B cell (primary cell): Measurements from ENCODE around the gene MBIP. TPM values are rescaled to one million over a fixed set of nuclear protein-coding genes. Genes with fewer than 3 reads are reported as not detected.

Experiments
- ATAC-seq: fragments of 200-7000 bp; cut with Tn5 transposase; one replicate; pipeline ENCODE4 v1.10.0; 2021; ENCODE audit warnings: low read depth, mild to moderate bottlenecking, moderate number of reproducible peaks, moderate library complexity
- CTCF ChIA-PET: fragments of 350-600 bp; sonication (Branson Sonifier 250); formaldehyde crosslinking; loops from one replicate; lab custom pipeline; 2021; ENCODE audit warnings: antibody characterized with exemption, inconsistent platforms; lab: Charles Lee
- POLR2A ChIA-PET: fragments of 350-600 bp; sonication (Branson Sonifier 250); formaldehyde crosslinking; loops from one replicate; lab custom pipeline; 2021; ENCODE audit warnings: antibody characterized with exemption; lab: Charles Lee
- DNase-seq: peaks from one replicate; pipeline ENCODE4 v3.0.0; 2013
- H2AFZ ChIP-seq: 2 replicates; pipeline ENCODE4 v1.6.1; 2012; ENCODE audit warnings: mild to moderate bottlenecking, low read depth, low read length; ENCODE audit not compliant: insufficient read depth, poor library complexity, severe bottlenecking
- H3K27ac ChIP-seq, 2 donors: 1 replicate in 1 of 2; 2 replicates in 1 of 2; pipeline ENCODE4 v1.5.1; 2012 to 2013; ENCODE audit warnings: low read length in 2 of 2, mild to moderate bottlenecking in 2 of 2, moderate library complexity in 1 of 2
- H3K27me3 ChIP-seq, 4 experiments: fragments of 200-600 bp in 1 of 4; sonication (generic) in 1 of 4; replicated peaks in 1 of 4; 1 replicate in 2 of 4; 2 replicates in 2 of 4; pipeline versions ENCODE4 v1.6.1 to v1.7.0; 2013 to 2016; ENCODE audit warnings: low read length in 3 of 4, mild to moderate bottlenecking in 2 of 4, mixed read lengths in 1 of 4, moderate library complexity in 1 of 4; ENCODE audit not compliant: insufficient read depth in 4 of 4, control insufficient read depth in 3 of 4; ENCODE audit errors: control extremely low read depth in 1 of 4
- H3K36me3 ChIP-seq, 2 experiments: replicated peaks in 1 of 2; 1 replicate in 1 of 2; 2 replicates in 1 of 2; pipeline versions ENCODE4 v1.6.1 to v1.7.1; 2013; ENCODE audit warnings: low read length in 1 of 2; ENCODE audit not compliant: insufficient read depth in 2 of 2, control insufficient read depth in 1 of 2; ENCODE audit errors: control extremely low read depth in 1 of 2, extremely low read depth in 1 of 2
- H3K4me1 ChIP-seq, 2 donors: fragments of 200-600 bp in 1 of 2; sonication (generic) in 1 of 2; 1 replicate in 1 of 2; 2 replicates in 1 of 2; pipeline versions ENCODE4 v1.5.1 to v1.6.1; 2013 to 2017; ENCODE audit warnings: low read length in 2 of 2; ENCODE audit not compliant: control insufficient read depth in 2 of 2, insufficient read depth in 2 of 2
- H3K4me2 ChIP-seq: replicated peaks from 2 replicates; pipeline ENCODE3; 2012; ENCODE audit warnings: mild to moderate bottlenecking, low read depth, low read length; ENCODE audit not compliant: poor library complexity, severe bottlenecking
- H3K4me3 ChIP-seq, 5 experiments: fragments of 200-600 bp in 1 of 5; sonication (generic) in 1 of 5; 1 replicate in 3 of 5; 2 replicates in 2 of 5; pipeline versions ENCODE4 v1.5.1 to v1.7.0; 2011 to 2016; ENCODE audit warnings: low read length in 4 of 5, mild to moderate bottlenecking in 4 of 5, low read depth in 2 of 5, control low read depth in 1 of 5, moderate library complexity in 1 of 5; ENCODE audit not compliant: insufficient read depth in 1 of 5; ENCODE audit errors: control extremely low read depth in 1 of 5, extremely low read depth in 1 of 5
- H3K79me2 ChIP-seq: fragments of 200-600 bp; sonication (generic); one replicate; pipeline ENCODE4 v1.6.0; 2016; ENCODE audit warnings: low read length; ENCODE audit not compliant: control insufficient read depth, insufficient read depth
- H3K9ac ChIP-seq: fragments of 200-600 bp; sonication (generic); 2 replicates; pipeline ENCODE4 v1.6.1; 2017; ENCODE audit warnings: mild to moderate bottlenecking, low read length, moderate library complexity
- H3K9me3 ChIP-seq, 3 donors: one replicate each; pipeline versions ENCODE4 v1.6.1 to v1.7.1; 2013; ENCODE audit warnings: low read length in 2 of 3; ENCODE audit not compliant: control insufficient read depth in 2 of 3, insufficient read depth in 1 of 3; ENCODE audit errors: control extremely low read depth in 1 of 3
- H4K20me1 ChIP-seq: 2 replicates; pipeline ENCODE4 v1.6.0; 2012; ENCODE audit warnings: mild to moderate bottlenecking, low read length; ENCODE audit not compliant: insufficient read depth, control insufficient read depth, poor library complexity, severe bottlenecking
- H3K27ac Mint-ChIP-seq: one replicate; pipeline ENCODE4 v1.8.0; 2021; ENCODE audit warnings: mixed read lengths
- H3K27me3 Mint-ChIP-seq: one replicate; pipeline ENCODE4 v1.8.0; 2021; ENCODE audit warnings: mixed read lengths
- H3K4me1 Mint-ChIP-seq: one replicate; pipeline ENCODE4 v1.8.0; 2021; ENCODE audit warnings: mixed read lengths
- H3K4me3 Mint-ChIP-seq: one replicate; pipeline ENCODE4 v1.8.0; 2021; ENCODE audit warnings: mixed read lengths
- H3K9me3 Mint-ChIP-seq: one replicate; pipeline ENCODE4 v1.8.0; 2022; ENCODE audit warnings: mixed read lengths; ENCODE audit not compliant: insufficient read depth
- CTCF ChIP-seq: fragments of 200-600 bp; IDR thresholded peaks from one replicate; pipeline ENCODE4 v1.8.0; 2022; ENCODE audit warnings: antibody characterized with exemption, mild to moderate bottlenecking
- EZH2 ChIP-seq: IDR thresholded peaks from 2 replicates; pipeline ENCODE4 v1.6.1; 2012; ENCODE audit warnings: borderline replicate concordance, low read depth, mild to moderate bottlenecking, moderate library complexity, low read length; ENCODE audit not compliant: insufficient read depth, poor library complexity, severe bottlenecking
- WGBS: methylation state at CpG from one replicate; pipeline ENCODE4 v1.1.5; 2013; ENCODE audit warnings: missing lambda C conversion rate; ENCODE audit not compliant: insufficient coverage; 5-methylcytosine and 5-hydroxymethylcytosine counted together
- intact Hi-C: fragments of 100-400 bp; cut with micrococcal nuclease; formaldehyde crosslinking; loops from one replicate; pipeline ENCODE4 v1.10.0; 2022
- polyA plus RNA-seq: library from polyadenylated mRNA; depleted of rRNA; stranded (reverse); fragments of >200 nt; gene quantifications from 2 replicates; pipeline ENCODE4 v1.2.3, GENCODE V29; 2012
- total RNA-seq, 2 donors: library from RNA; stranded (reverse); fragments of 120-200 nt in 1 of 2; gene quantifications; 1 replicate in 1 of 2; 2 replicates in 1 of 2; pipeline versions ENCODE4 v1.2.3 to v1.2.4, GENCODE V29; 2013 to 2022

MBIP gene
- total and polyA plus RNA-seq, 2 donors (not counting 1 experiment from before 2014, with no cell fraction given) = 9.3 to 20.8 TPM

- H3K27me3 ChIP-seq = peaks cover 0 to 4% (median 0%) of the 10 kb centered on the region in 4 experiments
- H3K9ac ChIP-seq = no peak overlapping the region
- no peak for TF ChIP-seq CTCF
- TF ChIP-seq EZH2 = no peak
- Mint-ChIP-seq H3K27ac (no peak overlapping the region), H3K27me3 (peaks cover 22% of the 10 kb centered on the region), H3K9me3 (no peaks in the 10 kb centered on the region), H3K4me1 (no peaks in the 10 kb centered on the region), H3K4me3 (no peak overlapping the region)
- no peaks in the 10 kb centered on the region for H4K20me1 ChIP-seq
- no peak overlapping the region for H3K4me2 ChIP-seq
- H3K9me3 ChIP-seq = peaks cover 0 to 4% (median 0%) of the 10 kb centered on the region in 3 donors
- DNase-seq = no peak
- H2AFZ ChIP-seq = no peak overlapping the region
- POLR2A ChIA-PET = no interaction called here
- WGBS = 89% methylated on average over 2 of the region's 2 CpGs
- CTCF ChIA-PET = no interaction called here
- ATAC-seq = no peak
- intact Hi-C loops = no loop called here
- no peaks in the 10 kb centered on the region for H3K4me1 ChIP-seq
- H3K27ac ChIP-seq = no peak overlapping the region
- H3K79me2 ChIP-seq = no peaks in the 10 kb centered on the region
- no peaks in the 10 kb centered on the region for H3K36me3 ChIP-seq
- no peak overlapping the region for H3K4me3 ChIP-seq
Observed at GRCh38 chr14:36346052-36346451, 25.6 kb upstream of the MBIP start.

GRCh38 chr14:36344211-36344610 is 23.8 kb upstream of the MBIP start:
- no peak overlapping the region for H3K27ac Mint-ChIP-seq

More at GRCh38 chr14:36344211-36344610, 23.8 kb upstream of the MBIP start:
- Histone ChIP-seq H3K36me3 (no peaks in the 10 kb centered on the region), H3K79me2 (no peaks in the 10 kb centered on the region), H3K4me1 (no peaks in the 10 kb centered on the region), H3K9ac (no peak overlapping the region), H2AFZ (no peak overlapping the region), H3K27me3 (peaks cover 0 to 4% (median 0%) of the 10 kb centered on the region in 4 experiments), H3K27ac (no peak overlapping the region), H4K20me1 (no peaks in the 10 kb centered on the region), H3K9me3 (peaks cover 0 to 4% (median 0%) of the 10 kb centered on the region in 3 donors), H3K4me3 (no peak overlapping the region), H3K4me2 (no peak overlapping the region)
- H3K27me3 Mint-ChIP-seq = peaks cover 21% of the 10 kb centered on the region
- ChIA-PET POLR2A (no interaction called here), CTCF (no interaction called here)
- intact Hi-C loops = no loop called here
- DNase-seq (no peak), ATAC-seq (no peak)
- no CpG with 5 or more reads among the region's 2 CpGs for WGBS
- no peaks in the 10 kb centered on the region for H3K9me3 Mint-ChIP-seq
- H3K4me1 Mint-ChIP-seq = no peaks in the 10 kb centered on the region
- no peak for TF ChIP-seq CTCF
- no peak for TF ChIP-seq EZH2
- no peak overlapping the region for H3K4me3 Mint-ChIP-seq
